Breast epithelium (tissue), 3 donors: Measurements from ENCODE around the gene RTTN.

Experiments
- CTCF ChIP-seq, 3 donors: fragments of 450-650 bp; IDR thresholded peaks; one replicate each; pipeline ENCODE4 v1.5.1; 2016 to 2017; ENCODE audit warnings: antibody characterized with exemption in 3 of 3, mild to moderate bottlenecking in 3 of 3, moderate library complexity in 3 of 3
- POLR2A ChIP-seq: fragments of 450-650 bp; IDR thresholded peaks from one replicate; pipeline ENCODE4 v1.6.1; 2016; ENCODE audit warnings: antibody characterized with exemption, mild to moderate bottlenecking, moderate library complexity

GRCh38 chr18:69957747-69958146 is 247.7 kb downstream of the RTTN start:
- no peak for TF ChIP-seq CTCF (IDR thresholded peaks at IDR 0.05)
- no peak for TF ChIP-seq POLR2A
